Large intestine (tissue), 3 donors: ENCODE data around the gene RIPPLY1. TPM values are rescaled to one million over a fixed set of nuclear protein-coding genes. Genes with fewer than 3 reads are reported as not detected.

Source experiments
- DNase-seq, 2 donors: peaks; one replicate each; pipeline versions ENCODE4 v3.0.0 to v3.0.0-alpha.2; 2013
- H3K27ac ChIP-seq: one replicate; pipeline ENCODE4 v1.5.1; 2013; ENCODE audit warnings: low read length
- H3K27me3 ChIP-seq: 2 replicates; pipeline ENCODE4 v1.6.1; 2013; ENCODE audit warnings: low read length; ENCODE audit not compliant: control insufficient read depth, insufficient read depth
- H3K36me3 ChIP-seq: 2 replicates; pipeline ENCODE4 v1.6.1; 2013; ENCODE audit warnings: low read length; ENCODE audit not compliant: control insufficient read depth, insufficient read depth
- H3K4me1 ChIP-seq: one replicate; pipeline ENCODE4 v1.6.1; 2013; ENCODE audit warnings: low read length; ENCODE audit not compliant: control insufficient read depth, insufficient read depth
- H3K4me3 ChIP-seq: one replicate; pipeline ENCODE4 v1.5.1; 2013; ENCODE audit warnings: low read length
- H3K9me3 ChIP-seq: one replicate; pipeline ENCODE4 v1.6.1; 2013; ENCODE audit warnings: mild to moderate bottlenecking, low read depth, low read length, moderate library complexity; ENCODE audit not compliant: control insufficient read depth
- WGBS: methylation state at CpG from one replicate; pipeline ENCODE4 v1.1.5; 2013; ENCODE audit warnings: low lambda C conversion rate; ENCODE audit not compliant: insufficient coverage; 5-methylcytosine and 5-hydroxymethylcytosine counted together
- polyA plus RNA-seq: library from polyadenylated mRNA; unstranded; fragments of 120-200 nt; gene quantifications from one replicate; pipeline ENCODE4 v1.2.1, GENCODE V29; 2013

The RIPPLY1 gene
- polyA plus RNA-seq, 1 donor, result 0.81 TPM

- no peaks in the 10 kb centered on the region for H3K9me3 ChIP-seq
- H3K27me3 ChIP-seq, result no peaks in the 10 kb centered on the region
- H3K4me1 ChIP-seq, result peaks cover 13% of the 10 kb centered on the region
- no peaks in the 10 kb centered on the region for H3K36me3 ChIP-seq
- H3K27ac ChIP-seq, result no peak overlapping the region
- no peak for DNase-seq
- WGBS, result no CpG with 5 or more reads among the region's 6 CpGs
- H3K4me3 ChIP-seq, result no peak overlapping the region
Observed at GRCh38 chrX:106917830-106918500, 14.8 kb upstream of the RIPPLY1 start.

GRCh38 chrX:106912864-106913263 is 9.7 kb upstream of the RIPPLY1 start:
- H3K36me3 ChIP-seq, result no peaks in the 10 kb centered on the region
- H3K27ac ChIP-seq, result peak overlapping the region; percentile 84
- H3K4me3 ChIP-seq, result no peak overlapping the region
- H3K4me1 ChIP-seq, result peaks cover 17% of the 10 kb centered on the region
- H3K9me3 ChIP-seq, result no peaks in the 10 kb centered on the region
- DNase-seq, result no peak
- WGBS, result no CpG with 5 or more reads among the region's 2 CpGs
- no peaks in the 10 kb centered on the region for H3K27me3 ChIP-seq

GRCh38 chrX:106906361-106906760 is 3.2 kb upstream of the RIPPLY1 start:
- peak overlapping the region; percentile 90 for H3K27ac ChIP-seq
- peak; percentile 74 to 89 for DNase-seq
- H3K4me1 ChIP-seq, result peaks cover 53% of the 10 kb centered on the region

GRCh38 chrX:106905064-106905708 is 2.0 kb upstream of the RIPPLY1 start:
- WGBS, result no CpG with 5 or more reads among the region's 5 CpGs
- Histone ChIP-seq H3K4me1 (peaks cover 63% of the 10 kb centered on the region), H3K27me3 (no peaks in the 10 kb centered on the region), H3K36me3 (no peaks in the 10 kb centered on the region), H3K4me3 (no peak overlapping the region), H3K9me3 (no peaks in the 10 kb centered on the region), H3K27ac (peak overlapping the region; percentile 90)
- DNase-seq, result no peak

More at GRCh38 chrX:106906361-106906760, 3.2 kb upstream of the RIPPLY1 start:
- Histone ChIP-seq H3K36me3 (no peaks in the 10 kb centered on the region), H3K27me3 (no peaks in the 10 kb centered on the region), H3K9me3 (no peaks in the 10 kb centered on the region), H3K4me3 (no peak overlapping the region)
- no CpG with 5 or more reads among the region's 6 CpGs for WGBS

GRCh38 chrX:106903856-106904528 is 851 bp upstream of the RIPPLY1 start:
- H3K27ac ChIP-seq, result no peak overlapping the region
- H3K4me3 ChIP-seq, result no peak overlapping the region
- WGBS, result no CpG with 5 or more reads among the region's 5 CpGs
- no peaks in the 10 kb centered on the region for H3K9me3 ChIP-seq
- H3K27me3 ChIP-seq, result no peaks in the 10 kb centered on the region
- H3K36me3 ChIP-seq, result no peaks in the 10 kb centered on the region
- DNase-seq, result no peak
- H3K4me1 ChIP-seq, result peaks cover 70% of the 10 kb centered on the region

GRCh38 chrX:106902684-106903083 is 457 bp downstream of the RIPPLY1 start:
- Histone ChIP-seq H3K27me3 (no peaks in the 10 kb centered on the region), H3K27ac (peak overlapping the region; percentile 74)

GRCh38 chrX:106901781-106902219 is 1.3 kb downstream of the RIPPLY1 start:
- Histone ChIP-seq H3K27me3 (no peaks in the 10 kb centered on the region), H3K4me1 (peaks cover 64% of the 10 kb centered on the region), H3K36me3 (no peaks in the 10 kb centered on the region), H3K9me3 (no peaks in the 10 kb centered on the region), H3K4me3 (no peak overlapping the region), H3K27ac (peak overlapping the region; percentile 74)
- WGBS, result no CpG with 5 or more reads among the region's 4 CpGs
- peak in 1 of 2 donors; percentile 29 for DNase-seq

More at GRCh38 chrX:106902684-106903083, 457 bp downstream of the RIPPLY1 start:
- Histone ChIP-seq H3K4me3 (no peak overlapping the region), H3K9me3 (no peaks in the 10 kb centered on the region), H3K4me1 (peaks cover 69% of the 10 kb centered on the region), H3K36me3 (no peaks in the 10 kb centered on the region)
- WGBS, result no CpG with 5 or more reads among the region's 2 CpGs
- peak; percentile 56 to 76 for DNase-seq

GRCh38 chrX:106901341-106901740 is 1.8 kb downstream of the RIPPLY1 start:
- DNase-seq, result peak; percentile 43 to 67
- Histone ChIP-seq H3K9me3 (no peaks in the 10 kb centered on the region), H3K27ac (peak overlapping the region; percentile 74), H3K4me3 (no peak overlapping the region), H3K36me3 (no peaks in the 10 kb centered on the region), H3K27me3 (no peaks in the 10 kb centered on the region), H3K4me1 (peaks cover 60% of the 10 kb centered on the region)
- WGBS, result no CpG with 5 or more reads among the region's 3 CpGs

GRCh38 chrX:106899841-106900240 is 3.3 kb downstream of the RIPPLY1 start:
- Histone ChIP-seq H3K4me1 (peaks cover 46% of the 10 kb centered on the region), H3K27ac (peak overlapping the region; percentile 22), H3K36me3 (no peaks in the 10 kb centered on the region), H3K4me3 (no peak overlapping the region), H3K9me3 (no peaks in the 10 kb centered on the region), H3K27me3 (no peaks in the 10 kb centered on the region)
- DNase-seq, result no peak
- no CpG with 5 or more reads among the region's 1 CpG for WGBS

GRCh38 chrX:106899276-106899675 is 3.9 kb downstream of the RIPPLY1 start:
- Histone ChIP-seq H3K27ac (peak overlapping the region; percentile 22), H3K27me3 (no peaks in the 10 kb centered on the region), H3K36me3 (no peaks in the 10 kb centered on the region), H3K9me3 (no peaks in the 10 kb centered on the region), H3K4me1 (peaks cover 48% of the 10 kb centered on the region), H3K4me3 (no peak overlapping the region)
- no peak for DNase-seq
- WGBS, result no CpG with 5 or more reads among the region's 2 CpGs
